Stimulated activated naive CD8-positive, alpha-beta T cell treated with anti-CD3 and anti-CD28 coated beads, Interleukin-15, amount 100 ng/mL, for 72 hours (primary cell): ENCODE data around the gene INO80E.

Experiments
- ATAC-seq: fragments of 150-1000 bp; cut with Tn5 transposase; 2 replicates; pipeline ENCODE4 v1.10.0; 2021; ENCODE audit warnings: mild to moderate bottlenecking, moderate library complexity
- DNase-seq, 2 donors: peaks; one replicate each; pipeline ENCODE4 v3.0.0; 2021 to 2022
- H3K27ac Mint-ChIP-seq, 2 donors: one replicate each; pipeline ENCODE4 v1.8.0; 2022; ENCODE audit warnings: mild to moderate bottlenecking in 2 of 2, mixed read lengths in 2 of 2, moderate library complexity in 2 of 2
- H3K27me3 Mint-ChIP-seq: one replicate; pipeline ENCODE4 v1.8.0; 2022; ENCODE audit warnings: mixed read lengths
- H3K4me1 Mint-ChIP-seq: one replicate; pipeline ENCODE4 v1.8.0; 2022; ENCODE audit warnings: mild to moderate bottlenecking, mixed read lengths
- H3K4me3 Mint-ChIP-seq, 2 donors: one replicate each; pipeline ENCODE4 v1.8.0; 2022; ENCODE audit warnings: mild to moderate bottlenecking in 2 of 2, mixed read lengths in 2 of 2, moderate library complexity in 1 of 2
- H3K9me3 Mint-ChIP-seq, 2 donors: one replicate each; pipeline ENCODE4 v1.8.0; 2022; ENCODE audit warnings: mixed read lengths in 2 of 2

Gene INO80E

DNA sequence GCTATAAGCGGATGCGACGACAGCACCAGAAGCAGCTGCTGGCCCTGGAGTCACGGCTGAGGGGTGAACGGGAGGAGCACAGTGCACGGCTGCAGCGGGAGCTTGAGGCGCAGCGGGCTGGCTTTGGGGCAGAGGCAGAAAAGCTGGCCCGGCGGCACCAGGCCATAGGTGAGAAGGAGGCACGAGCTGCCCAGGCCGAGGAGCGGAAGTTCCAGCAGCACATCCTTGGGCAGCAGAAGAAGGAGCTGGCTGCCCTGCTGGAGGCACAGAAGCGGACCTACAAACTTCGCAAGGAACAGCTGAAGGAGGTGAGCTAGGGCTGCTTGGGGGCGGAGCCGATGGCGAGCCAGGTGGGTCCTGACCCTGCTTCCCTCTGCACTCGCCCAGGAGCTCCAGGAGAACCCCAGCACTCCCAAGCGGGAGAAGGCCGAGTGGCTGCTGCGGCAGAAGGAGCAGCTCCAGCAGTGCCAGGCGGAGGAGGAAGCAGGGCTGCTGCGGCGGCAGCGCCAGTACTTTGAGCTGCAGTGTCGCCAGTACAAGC lies 10.7 kb upstream of the INO80E start:
- Mint-ChIP-seq H3K27me3 (no peaks in the 10 kb centered on the region), H3K9me3 (no peaks in the 10 kb centered on the region), H3K27ac (no peak overlapping the region), H3K4me1 (no peaks in the 10 kb centered on the region), H3K4me3 (no peak overlapping the region)
- ATAC-seq = no peak
- no peak for DNase-seq

DNA sequence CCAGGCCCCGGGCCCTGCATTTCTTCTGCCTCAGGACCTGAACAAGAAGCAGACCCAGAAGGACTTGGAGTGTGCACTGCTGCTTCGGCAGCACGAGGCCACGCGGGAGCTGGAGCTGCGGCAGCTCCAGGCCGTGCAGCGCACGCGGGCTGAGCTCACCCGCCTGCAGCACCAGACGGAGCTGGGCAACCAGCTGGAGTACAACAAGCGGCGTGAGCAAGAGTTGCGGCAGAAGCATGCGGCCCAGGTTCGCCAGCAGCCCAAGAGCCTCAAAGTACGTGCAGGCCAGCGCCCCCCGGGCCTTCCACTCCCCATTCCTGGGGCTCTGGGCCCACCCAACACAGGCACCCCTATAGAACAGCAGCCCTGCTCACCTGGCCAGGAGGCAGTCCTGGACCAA lies 9.8 kb upstream of the INO80E start:
- Mint-ChIP-seq H3K4me1 (no peaks in the 10 kb centered on the region), H3K27me3 (no peaks in the 10 kb centered on the region), H3K27ac (peak overlapping the region in 1 of 2 donors; percentile 23), H3K9me3 (no peaks in the 10 kb centered on the region), H3K4me3 (no peak overlapping the region)
- ATAC-seq = no peak
- DNase-seq = no peak

DNA sequence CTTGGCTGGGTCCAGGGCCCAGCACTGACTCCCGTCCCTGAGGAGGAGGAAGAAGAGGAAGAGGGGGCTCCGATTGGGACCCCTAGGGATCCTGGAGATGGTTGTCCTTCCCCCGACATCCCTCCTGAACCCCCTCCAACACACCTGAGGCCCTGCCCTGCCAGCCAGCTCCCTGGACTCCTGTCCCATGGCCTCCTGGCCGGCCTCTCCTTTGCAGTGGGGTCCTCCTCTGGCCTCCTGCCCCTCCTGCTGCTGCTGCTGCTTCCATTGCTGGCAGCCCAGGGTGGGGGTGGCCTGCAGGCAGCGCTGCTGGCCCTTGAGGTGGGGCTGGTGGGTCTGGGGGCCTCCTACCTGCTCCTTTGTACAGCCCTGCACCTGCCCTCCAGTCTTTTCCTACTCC lies 9.1 kb upstream of the INO80E start:
- no peaks in the 10 kb centered on the region for H3K9me3 Mint-ChIP-seq
- ATAC-seq = no peak
- H3K4me3 Mint-ChIP-seq = no peak overlapping the region
- peak overlapping the region; percentile 10 to 34 for H3K27ac Mint-ChIP-seq
- H3K4me1 Mint-ChIP-seq = no peaks in the 10 kb centered on the region
- H3K27me3 Mint-ChIP-seq = no peaks in the 10 kb centered on the region
- DNase-seq = no peak

DNA sequence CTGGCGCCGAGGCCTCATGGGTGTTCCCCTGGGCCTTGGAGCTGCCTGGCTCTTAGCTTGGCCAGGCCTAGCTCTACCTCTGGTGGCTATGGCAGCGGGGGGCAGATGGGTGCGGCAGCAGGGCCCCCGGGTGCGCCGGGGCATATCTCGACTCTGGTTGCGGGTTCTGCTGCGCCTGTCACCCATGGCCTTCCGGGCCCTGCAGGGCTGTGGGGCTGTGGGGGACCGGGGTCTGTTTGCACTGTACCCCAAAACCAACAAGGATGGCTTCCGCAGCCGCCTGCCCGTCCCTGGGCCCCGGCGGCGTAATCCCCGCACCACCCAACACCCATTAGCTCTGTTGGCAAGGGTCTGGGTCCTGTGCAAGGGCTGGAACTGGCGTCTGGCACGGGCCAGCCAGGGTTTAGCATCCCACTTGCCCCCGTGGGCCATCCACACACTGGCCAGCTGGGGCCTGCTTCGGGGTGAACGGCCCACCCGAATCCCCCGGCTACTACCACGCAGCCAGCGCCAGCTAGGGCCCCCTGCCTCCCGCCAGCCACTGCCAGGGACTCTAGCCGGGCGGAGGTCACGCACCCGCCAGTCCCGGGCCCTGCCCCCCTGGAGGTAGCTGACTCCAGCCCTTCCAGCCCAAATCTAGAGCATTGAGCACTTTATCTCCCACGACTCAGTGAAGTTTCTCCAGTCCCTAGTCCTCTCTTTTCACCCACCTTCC lies 8.5 kb upstream of the INO80E start:
- H3K27me3 Mint-ChIP-seq = no peaks in the 10 kb centered on the region
- ATAC-seq (no peak), DNase-seq (no peak)
- no peak overlapping the region for H3K27ac Mint-ChIP-seq
- H3K4me3 Mint-ChIP-seq = no peak overlapping the region
- peaks cover 1% of the 10 kb centered on the region for H3K4me1 Mint-ChIP-seq
- no peaks in the 10 kb centered on the region for H3K9me3 Mint-ChIP-seq

DNA sequence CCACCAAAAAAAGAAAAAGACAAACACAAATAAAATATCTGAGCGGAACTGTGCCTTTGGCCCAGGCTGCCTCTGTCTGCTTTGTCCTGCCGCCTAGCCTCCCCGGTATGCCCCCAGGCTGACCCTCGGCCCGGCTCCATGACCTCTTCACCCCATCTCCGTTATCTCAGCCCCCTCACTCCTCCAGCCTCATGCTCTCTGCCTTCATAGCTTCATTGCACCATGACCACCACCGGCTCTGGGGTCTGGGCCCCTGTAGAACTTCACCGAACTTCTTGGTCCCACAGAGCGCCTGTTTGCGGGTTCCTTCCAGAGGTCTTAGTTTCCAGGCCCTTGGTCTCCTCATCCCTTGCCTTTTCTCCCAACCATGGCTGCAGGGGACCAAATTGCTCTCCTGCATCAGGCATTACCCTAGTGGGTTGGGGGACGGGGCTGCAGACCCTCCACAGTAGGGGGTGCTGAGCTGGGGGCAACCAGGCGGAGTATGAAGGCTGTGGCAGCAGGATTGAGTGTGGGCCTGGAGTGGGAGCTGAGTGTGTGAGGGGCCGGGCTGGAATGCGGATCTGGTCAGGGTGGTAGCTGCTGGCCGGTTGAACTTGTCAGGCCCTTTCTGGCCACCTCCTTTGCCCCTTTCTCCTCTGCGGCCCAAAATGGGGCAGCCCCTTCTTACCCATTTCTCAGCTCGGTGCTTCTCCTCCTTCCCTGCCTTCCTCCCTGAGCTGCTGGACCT lies 7.5 kb upstream of the INO80E start:
- no peak for ATAC-seq
- H3K27me3 Mint-ChIP-seq = no peaks in the 10 kb centered on the region
- H3K27ac Mint-ChIP-seq = no peak overlapping the region
- H3K9me3 Mint-ChIP-seq = no peaks in the 10 kb centered on the region
- no peak overlapping the region for H3K4me3 Mint-ChIP-seq
- peaks cover 5% of the 10 kb centered on the region for H3K4me1 Mint-ChIP-seq
- no peak for DNase-seq

DNA sequence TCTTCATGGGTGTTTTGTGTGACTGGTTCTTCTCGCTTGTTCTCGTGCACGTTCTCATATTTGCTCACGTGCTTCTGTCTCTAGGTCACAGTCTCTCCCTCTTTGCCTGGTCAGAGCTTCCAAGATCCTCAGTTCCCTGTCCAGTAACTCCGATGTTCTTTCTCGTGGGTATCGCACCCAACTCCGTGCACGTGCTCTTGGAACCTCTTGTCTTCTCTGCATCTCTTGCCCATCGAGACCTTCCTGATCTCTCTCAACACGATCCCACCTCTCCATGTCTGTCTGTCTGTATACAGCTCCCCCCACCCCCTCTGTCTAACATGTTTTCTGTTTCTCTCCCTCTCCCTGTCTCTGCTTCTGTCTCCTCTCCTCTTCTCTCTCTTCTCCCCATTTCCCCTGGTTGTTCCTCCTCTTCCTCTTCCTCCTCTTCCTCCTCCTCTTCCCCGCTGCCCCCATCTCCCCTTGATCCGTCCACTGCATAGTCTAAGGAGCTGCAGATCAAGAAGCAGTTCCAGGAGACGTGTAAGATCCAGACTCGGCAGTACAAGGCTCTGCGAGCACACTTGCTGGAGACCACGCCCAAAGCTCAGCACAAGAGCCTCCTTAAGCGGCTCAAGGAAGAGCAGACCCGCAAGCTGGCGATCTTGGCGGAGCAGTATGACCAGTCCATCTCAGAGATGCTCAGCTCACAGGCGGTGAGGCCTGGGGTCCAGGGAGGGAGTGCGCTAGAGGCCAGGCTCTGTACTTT lies 6.8 kb upstream of the INO80E start:
- Mint-ChIP-seq H3K4me1 (peaks cover 13% of the 10 kb centered on the region), H3K4me3 (no peak overlapping the region), H3K27ac (no peak overlapping the region), H3K9me3 (no peaks in the 10 kb centered on the region), H3K27me3 (no peaks in the 10 kb centered on the region)
- no peak for DNase-seq
- ATAC-seq = no peak

DNA sequence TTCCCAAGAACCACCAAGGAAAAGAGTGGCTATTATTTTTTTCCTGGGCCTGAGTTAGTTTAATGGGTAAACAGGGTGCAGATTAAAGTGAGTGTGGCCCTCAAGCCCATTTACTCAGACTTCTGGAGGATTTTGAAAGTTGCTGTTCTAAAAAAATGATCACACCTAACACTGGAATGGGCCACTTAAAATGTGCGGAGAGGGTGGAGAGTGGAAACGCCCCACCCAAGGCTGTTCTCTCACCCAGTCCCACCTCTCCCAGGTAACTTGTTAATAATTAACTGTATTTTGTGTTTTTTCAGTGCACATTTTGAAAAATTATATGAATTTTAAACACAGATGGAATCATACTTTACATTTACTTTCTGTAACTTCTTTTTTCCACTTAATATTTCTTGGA lies 6.0 kb upstream of the INO80E start:
- no peaks in the 10 kb centered on the region for H3K27me3 Mint-ChIP-seq
- peaks cover 20% of the 10 kb centered on the region for H3K4me1 Mint-ChIP-seq
- H3K27ac Mint-ChIP-seq = no peak overlapping the region
- DNase-seq (no peak), ATAC-seq (no peak)
- no peak overlapping the region for H3K4me3 Mint-ChIP-seq
- H3K9me3 Mint-ChIP-seq = no peaks in the 10 kb centered on the region

DNA sequence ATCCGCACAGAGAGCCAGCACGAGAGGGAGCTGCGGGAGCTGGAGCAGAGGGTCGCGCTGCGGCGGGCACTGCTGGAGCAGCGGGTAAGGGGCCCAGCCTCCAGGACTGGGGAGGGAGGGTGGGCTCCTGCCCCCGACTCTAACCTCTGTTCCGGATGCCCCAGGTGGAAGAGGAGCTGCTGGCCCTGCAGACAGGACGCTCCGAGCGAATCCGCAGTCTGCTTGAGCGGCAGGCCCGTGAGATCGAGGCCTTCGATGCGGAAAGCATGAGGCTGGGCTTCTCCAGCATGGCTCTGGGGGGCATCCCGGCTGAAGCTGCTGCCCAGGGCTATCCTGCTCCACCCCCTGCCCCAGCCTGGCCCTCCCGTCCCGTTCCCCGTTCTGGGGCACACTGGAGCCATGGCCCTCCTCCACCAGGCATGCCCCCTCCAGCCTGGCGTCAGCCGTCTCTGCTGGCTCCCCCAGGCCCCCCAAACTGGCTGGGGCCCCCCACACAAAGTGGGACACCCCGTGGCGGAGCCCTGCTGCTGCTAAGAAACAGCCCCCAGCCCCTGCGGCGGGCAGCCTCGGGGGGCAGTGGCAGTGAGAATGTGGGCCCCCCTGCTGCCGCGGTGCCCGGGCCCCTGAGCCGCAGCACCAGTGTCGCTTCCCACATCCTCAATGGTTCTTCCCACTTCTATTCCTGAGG lies 5.0 kb upstream of the INO80E start:
- DNase-seq = no peak
- H3K4me3 Mint-ChIP-seq = no peak overlapping the region
- ATAC-seq = no peak
- no peaks in the 10 kb centered on the region for H3K27me3 Mint-ChIP-seq
- peaks cover 28% of the 10 kb centered on the region for H3K4me1 Mint-ChIP-seq
- H3K9me3 Mint-ChIP-seq = no peaks in the 10 kb centered on the region
- no peak overlapping the region for H3K27ac Mint-ChIP-seq

DNA sequence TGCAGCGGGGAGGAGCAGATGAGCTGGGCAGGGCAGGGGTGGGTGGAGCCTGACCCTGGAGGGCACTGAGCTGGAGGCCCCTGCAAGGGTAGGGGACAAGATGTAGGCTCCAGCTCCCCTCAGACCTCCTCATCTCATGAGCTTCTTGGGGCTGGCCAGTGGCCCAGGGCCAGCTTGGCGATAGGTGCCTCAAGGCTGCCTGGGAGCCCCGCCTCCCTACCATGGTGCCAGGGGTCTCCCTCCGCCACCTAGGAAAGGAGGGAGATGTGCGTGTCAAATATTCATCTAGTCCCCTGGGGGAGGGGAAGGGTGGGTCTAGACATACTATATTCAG lies 4.5 kb upstream of the INO80E start:
- peaks cover 32% of the 10 kb centered on the region for H3K4me1 Mint-ChIP-seq
- H3K27ac Mint-ChIP-seq = peak overlapping the region in 1 of 2 donors; percentile 78
- ATAC-seq = no peak
- DNase-seq = no peak
- no peaks in the 10 kb centered on the region for H3K9me3 Mint-ChIP-seq
- no peaks in the 10 kb centered on the region for H3K27me3 Mint-ChIP-seq
- H3K4me3 Mint-ChIP-seq = no peak overlapping the region

DNA sequence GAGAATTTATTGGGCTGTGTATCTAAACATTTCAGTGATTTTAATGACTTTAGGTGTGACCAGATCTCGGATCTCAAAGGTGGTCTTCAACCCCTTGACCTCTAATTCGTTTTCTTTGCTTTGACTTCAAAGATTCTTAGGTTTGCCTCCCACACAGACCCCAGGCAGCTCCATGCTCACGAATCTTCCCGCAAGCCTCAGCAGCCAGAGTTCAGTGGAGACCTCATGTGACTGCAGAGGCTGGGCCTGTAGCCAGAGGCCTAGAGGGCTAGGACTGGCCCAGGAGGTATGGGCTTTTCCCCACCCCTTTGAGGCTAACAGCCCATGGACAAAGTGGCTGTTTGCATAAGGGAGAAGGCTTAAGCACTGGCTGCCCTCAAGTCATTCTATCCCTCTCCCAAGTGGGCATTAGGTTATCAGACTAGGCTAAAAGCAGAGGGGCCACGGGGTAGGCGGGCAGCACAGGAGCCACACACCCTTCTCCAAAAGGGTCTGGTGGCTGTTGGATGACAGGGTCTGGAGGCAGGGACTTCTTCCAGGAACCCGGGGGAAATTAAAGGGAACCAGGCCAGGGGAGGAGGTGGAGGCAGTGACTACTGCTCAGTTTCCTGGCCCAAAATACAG lies 3.6 kb upstream of the INO80E start:
- Mint-ChIP-seq H3K9me3 (no peaks in the 10 kb centered on the region), H3K4me1 (peaks cover 39% of the 10 kb centered on the region), H3K27ac (peak overlapping the region in 1 of 2 donors; percentile 82), H3K27me3 (no peaks in the 10 kb centered on the region), H3K4me3 (no peak overlapping the region)
- ATAC-seq (no peak), DNase-seq (no peak)

DNA sequence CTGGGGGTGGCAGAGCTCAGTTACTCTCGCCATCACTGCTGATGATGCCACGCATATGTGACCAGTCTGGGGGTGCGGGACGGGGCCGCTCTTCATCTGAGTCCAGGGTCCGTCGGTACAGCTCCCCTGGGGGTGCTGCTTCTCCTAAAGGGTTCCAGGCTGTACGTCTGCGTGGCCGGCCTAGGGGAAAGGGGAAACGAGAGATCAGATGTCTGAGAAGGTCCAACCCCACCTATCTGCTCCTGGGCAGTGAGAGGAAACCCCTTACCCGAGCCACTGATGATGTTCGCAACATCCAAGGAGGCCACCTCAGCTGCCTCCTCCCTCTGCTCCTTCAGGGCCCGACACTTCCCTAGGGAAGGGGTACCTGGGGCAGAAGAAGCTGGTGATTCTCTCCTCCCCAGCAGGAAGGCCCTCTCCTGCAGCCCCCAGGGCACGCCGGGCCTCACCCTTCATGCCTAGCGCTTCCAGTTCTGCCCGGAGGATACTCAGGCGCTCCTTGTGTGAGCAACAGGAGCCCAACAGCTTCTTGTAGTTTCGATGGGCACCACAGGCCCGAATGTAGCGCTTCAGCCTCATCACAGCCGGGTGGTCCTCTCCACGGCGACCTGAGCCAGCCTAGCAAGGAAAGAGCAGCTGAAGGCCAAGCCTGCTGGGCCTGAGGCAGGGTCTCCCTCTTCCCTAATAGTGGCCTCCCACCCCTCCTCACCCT lies 2.7 kb upstream of the INO80E start:
- ATAC-seq (no peak), DNase-seq (no peak)
- Mint-ChIP-seq H3K4me3 (peak overlapping the region in 1 of 2 donors; percentile 98), H3K27ac (peak overlapping the region in 1 of 2 donors; percentile 56), H3K4me1 (peaks cover 45% of the 10 kb centered on the region), H3K9me3 (no peaks in the 10 kb centered on the region), H3K27me3 (no peaks in the 10 kb centered on the region)

DNA sequence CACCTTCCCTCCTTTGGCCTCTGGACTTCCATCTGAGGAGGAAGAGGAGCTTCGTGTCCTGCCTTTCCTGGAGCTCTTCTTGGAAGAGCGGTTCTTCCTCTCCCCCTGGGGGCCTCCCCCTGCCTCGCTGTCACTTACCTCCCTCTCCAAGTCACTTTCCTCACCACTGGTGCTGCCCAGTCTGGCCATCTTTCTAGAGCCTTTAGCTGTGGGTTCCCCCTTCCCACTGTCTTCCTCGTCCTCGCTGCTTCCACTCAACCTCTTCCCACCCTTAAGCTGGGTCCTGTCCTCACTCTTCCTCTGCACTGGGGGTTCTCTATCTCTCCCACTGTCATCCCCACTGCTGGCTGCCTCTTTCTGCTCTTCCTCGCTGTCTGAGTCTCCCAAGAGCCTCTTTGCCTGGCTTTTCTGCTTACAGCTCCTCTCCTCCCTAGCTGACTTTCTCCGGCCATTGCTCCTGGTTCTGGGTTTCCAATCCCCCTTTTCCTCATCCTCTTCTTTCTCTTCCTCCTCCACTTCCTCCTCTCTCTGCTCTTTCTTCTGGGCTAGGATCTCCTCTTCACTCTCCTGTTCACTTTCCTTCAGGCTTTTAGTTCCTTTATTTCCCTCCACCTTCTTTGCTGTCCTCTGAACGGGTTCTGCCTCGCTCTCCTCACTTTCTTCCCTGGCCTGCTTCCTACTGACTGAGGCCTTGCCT lies 2.0 kb upstream of the INO80E start:
- ATAC-seq (no peak), DNase-seq (no peak)
- Mint-ChIP-seq H3K27me3 (no peaks in the 10 kb centered on the region), H3K4me1 (peaks cover 45% of the 10 kb centered on the region), H3K4me3 (peak overlapping the region; percentile 98 to 100), H3K27ac (peak overlapping the region in 1 of 2 donors; percentile 70), H3K9me3 (no peaks in the 10 kb centered on the region)

DNA sequence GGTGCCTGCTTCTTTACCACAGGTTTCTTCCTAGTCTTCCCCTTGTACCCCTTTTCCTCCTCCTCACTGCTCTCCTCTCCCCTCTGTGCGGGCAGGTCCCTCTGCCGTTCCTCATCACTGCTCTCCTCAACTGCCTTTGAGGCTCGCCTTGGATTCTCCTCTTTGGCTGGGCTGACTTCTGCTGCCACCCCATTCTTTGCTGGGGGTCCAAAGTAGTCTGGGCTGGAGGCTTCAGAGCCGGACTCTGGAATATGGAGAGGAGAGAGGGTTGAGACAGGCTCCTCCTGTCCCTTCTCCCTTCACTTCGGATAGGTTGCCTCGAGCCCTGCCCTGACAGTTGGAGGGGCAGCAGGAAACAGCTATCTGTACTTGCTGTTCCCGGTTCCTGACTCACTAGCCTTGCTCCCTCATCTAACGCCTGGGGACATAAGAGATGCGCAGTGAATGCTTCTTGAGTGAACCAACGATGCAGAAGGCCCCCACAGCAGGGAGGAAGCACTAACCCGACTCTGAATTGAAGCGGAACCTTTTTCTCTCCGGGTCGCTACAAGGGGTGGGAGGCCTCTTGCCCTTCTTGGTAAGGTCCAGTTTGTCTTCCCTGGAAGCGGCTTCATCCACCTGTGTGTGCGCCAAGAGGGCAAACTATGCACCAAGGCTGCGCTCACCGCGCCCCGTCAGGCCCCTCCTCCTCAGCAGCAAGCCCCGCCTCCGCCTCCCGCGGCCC lies 1.3 kb upstream of the INO80E start:
- peak; percentile 46 for ATAC-seq
- H3K27ac Mint-ChIP-seq = peak overlapping the region; percentile 98 to 100
- H3K27me3 Mint-ChIP-seq = no peaks in the 10 kb centered on the region

More for the DNA sequence above, 1.3 kb upstream of the INO80E start:
- H3K4me1 Mint-ChIP-seq = peaks cover 45% of the 10 kb centered on the region
- no peaks in the 10 kb centered on the region for H3K9me3 Mint-ChIP-seq
- peak overlapping the region; percentile 98 to 100 for H3K4me3 Mint-ChIP-seq
- DNase-seq = no peak
